PFSK-1 (cell line): ENCODE data around the gene SLC22A23.

Experiments
- FOXP2 ChIP-seq: optimal IDR thresholded peaks from 2 replicates; pipeline ENCODE3; 2011; ENCODE audit warnings: borderline replicate concordance, control low read depth, inconsistent platforms; ENCODE audit not compliant: insufficient read depth; ENCODE audit errors: extremely low read length, extremely low read depth
- POLR2AphosphoS5 ChIP-seq: IDR thresholded peaks from 2 replicates; pipeline ENCODE4 v1.6.1; 2012; ENCODE audit warnings: low read depth, mild to moderate bottlenecking, control low read depth, low read length, moderate library complexity
- REST ChIP-seq, 2 experiments: IDR thresholded peaks; 2 replicates each; pipeline versions ENCODE4 v1.6.1 to v1.8.0; 2011 to 2012; ENCODE audit warnings: low read depth in 2 of 2, low read length in 2 of 2, control low read depth in 1 of 2, inconsistent platforms in 1 of 2, mild to moderate bottlenecking in 1 of 2, moderate library complexity in 1 of 2; ENCODE audit not compliant: insufficient read depth in 1 of 2
- SIN3A ChIP-seq: IDR thresholded peaks from 2 replicates; pipeline ENCODE4 v1.6.1; 2012; ENCODE audit warnings: mild to moderate bottlenecking, low read length, moderate library complexity, borderline replicate concordance; ENCODE audit not compliant: insufficient read depth
- TAF1 ChIP-seq: IDR thresholded peaks from 2 replicates; pipeline ENCODE4 v1.6.1; 2012; ENCODE audit warnings: low read length, control low read depth, borderline replicate concordance; ENCODE audit not compliant: insufficient read depth

SLC22A23 gene

GRCh38 chr6:3446184-3446583, 10.7 kb downstream of the SLC22A23 start:
- TF ChIP-seq POLR2AphosphoS5 (no peak), SIN3A (no peak), FOXP2 (no peak), REST (IDR thresholded peaks at IDR 0.05; ENCODE audit: insufficient read depth in 1 of 2, low read depth in 2 of 2, low read length in 2 of 2) (no peak), TAF1 (no peak)

GRCh38 chr6:3444276-3445088, 12.4 kb downstream of the SLC22A23 start:
- no peak for TF ChIP-seq SIN3A
- no peak for TF ChIP-seq FOXP2
- TF ChIP-seq POLR2AphosphoS5 = no peak
- no peak for TF ChIP-seq REST (IDR thresholded peaks at IDR 0.05; ENCODE audit: insufficient read depth in 1 of 2, low read depth in 2 of 2, low read length in 2 of 2)
- no peak for TF ChIP-seq TAF1

- TF ChIP-seq POLR2AphosphoS5 = no peak
- no peak for TF ChIP-seq REST (IDR thresholded peaks at IDR 0.05; ENCODE audit: insufficient read depth in 1 of 2, low read depth in 2 of 2, low read length in 2 of 2)
- no peak for TF ChIP-seq TAF1
- TF ChIP-seq SIN3A = no peak
- no peak for TF ChIP-seq FOXP2
These were observed 13.7 kb downstream of the SLC22A23 start for GRCh38 chr6:3443221-3443515.

GRCh38 chr6:3442431-3443220, 14.2 kb downstream of the SLC22A23 start:
- TF ChIP-seq TAF1 = no peak
- TF ChIP-seq REST (IDR thresholded peaks at IDR 0.05; ENCODE audit: insufficient read depth in 1 of 2, low read depth in 2 of 2, low read length in 2 of 2) = no peak
- no peak for TF ChIP-seq SIN3A
- no peak for TF ChIP-seq POLR2AphosphoS5
- TF ChIP-seq FOXP2 = no peak
